ENCODE measurements around the gene BID.

GRCh38 chr22:17820879-17821439 lies 46.7 kb upstream of the BID start:
- no peak for TF ChIP-seq CTCF (IDR thresholded peaks at IDR 0.05; ENCODE audit: borderline replicate concordance, extremely low read depth, low read length, poor library complexity, severe bottlenecking)
- TF ChIP-seq EZH2 (IDR thresholded peaks at IDR 0.05; ENCODE audit: borderline replicate concordance, low read depth, low read length, severe bottlenecking) = no peak
